Right lobe of liver (tissue), 6 donors: ENCODE results near the gene VSX1. TPM values are rescaled to one million over a fixed set of nuclear protein-coding genes. Genes with fewer than 3 reads are reported as not detected.

ENCODE experiments used
- ATAC-seq, 4 donors: fragments of 200-7000 bp; cut with Tn5 transposase; one replicate each; pipeline ENCODE4 v1.9.1; 2020; ENCODE audit warnings: mild to moderate bottlenecking in 4 of 4, moderate library complexity in 4 of 4
- DNase-seq, 3 donors: peaks; one replicate each; pipeline ENCODE4 v3.0.0-alpha.2; 2020
- H3K27ac ChIP-seq, 3 donors: fragments of 200-600 bp; one replicate each; pipeline ENCODE4 v1.8.0; 2022
- H3K27me3 ChIP-seq, 2 donors: fragments of 200-600 bp; one replicate each; pipeline ENCODE4 v1.8.0; 2022
- H3K36me3 ChIP-seq, 4 donors: fragments of 200-600 bp; sonication (generic) in 1 of 4; one replicate each; pipeline versions ENCODE4 v1.5.1 to v1.8.0; 2017 to 2022; ENCODE audit warnings: control low read depth in 1 of 4
- H3K4me1 ChIP-seq, 4 donors: fragments of 200-600 bp; sonication (generic) in 1 of 4; one replicate each; pipeline versions ENCODE4 v1.5.1 to v1.8.0; 2017 to 2022; ENCODE audit warnings: control low read depth in 1 of 4
- H3K4me3 ChIP-seq, 3 donors: fragments of 200-600 bp; one replicate each; pipeline ENCODE4 v1.8.0; 2022
- H3K9me3 ChIP-seq, 4 donors: fragments of 200-600 bp; sonication (generic) in 1 of 4; one replicate each; pipeline versions ENCODE4 v1.5.1 to v1.8.0; 2017 to 2022; ENCODE audit warnings: control low read depth in 1 of 4
- POLR2A ChIP-seq: fragments of 450-650 bp; IDR thresholded peaks from one replicate; pipeline ENCODE4 v1.6.1; 2017; ENCODE audit warnings: antibody characterized with exemption, mild to moderate bottlenecking
- WGBS: methylation state at CpG from one replicate; pipeline ENCODE4 v1.1.6; 2018; ENCODE audit warnings: low coverage, low lambda C conversion rate; ENCODE audit not compliant: insufficient coverage; ENCODE audit errors: missing lambda C conversion rate; 5-methylcytosine and 5-hydroxymethylcytosine counted together
- intact Hi-C, 2 donors: fragments of 100-400 bp; cut with DNase I; formaldehyde crosslinking; loops; one replicate each; pipeline versions ENCODE4 v1.11.2 to v1.14.1; 2022
- total RNA-seq, 6 experiments: library from RNA; depleted of rRNA in 2 of 6; stranded (reverse); fragments of >200 nt in 2 of 6; fragmentation: NEBNext Ultra II Directional in 3 of 6; extraction: Animal tissue kit (Norgen Biotek cat#: 25700) in 3 of 6; gene quantifications; one replicate each; pipeline versions ENCODE4 v1.1.0 to v1.2.4, GENCODE V29; 2016 to 2023
- TF ChIP-seq, protein P1 (sequence below), 4 donors: fragments of 200-600 bp in 3 of 4; fragments of 450-650 bp in 1 of 4; IDR thresholded peaks; one replicate each; pipeline versions ENCODE4 v1.5.1 to v1.8.0; 2016 to 2022; ENCODE audit warnings: antibody characterized with exemption in 4 of 4, mild to moderate bottlenecking in 2 of 4
- donor health status: DM: no; HTN: yes; CAD: no.
- donor health status: DM: no; HTN: no; CAD: no.
- donor health status: DM: no; HTN: no; CAD: no.
- donor health status: DM: no; HTN: yes; CAD: no.
- donor health status: DM: no; HTN: yes; CAD: no.

VSX1 gene
- total RNA-seq, 6 experiments from 2014 or later = 0.25 to 0.73 TPM; not detected in 4

GRCh38 chr20:25054096-25054820, 27.7 kb downstream of the VSX1 start:
- Histone ChIP-seq H3K27ac (peak overlapping the region in 2 of 3 donors; percentile 45 to 80), H3K4me3 (no peak overlapping the region), H3K27me3 (no peaks in the 10 kb centered on the region), H3K4me1 (peaks cover 3 to 65% (median 13%) of the 10 kb centered on the region in 4 donors), H3K9me3 (no peaks in the 10 kb centered on the region), H3K36me3 (no peaks in the 10 kb centered on the region)
- TF ChIP-seq, protein P1, sequence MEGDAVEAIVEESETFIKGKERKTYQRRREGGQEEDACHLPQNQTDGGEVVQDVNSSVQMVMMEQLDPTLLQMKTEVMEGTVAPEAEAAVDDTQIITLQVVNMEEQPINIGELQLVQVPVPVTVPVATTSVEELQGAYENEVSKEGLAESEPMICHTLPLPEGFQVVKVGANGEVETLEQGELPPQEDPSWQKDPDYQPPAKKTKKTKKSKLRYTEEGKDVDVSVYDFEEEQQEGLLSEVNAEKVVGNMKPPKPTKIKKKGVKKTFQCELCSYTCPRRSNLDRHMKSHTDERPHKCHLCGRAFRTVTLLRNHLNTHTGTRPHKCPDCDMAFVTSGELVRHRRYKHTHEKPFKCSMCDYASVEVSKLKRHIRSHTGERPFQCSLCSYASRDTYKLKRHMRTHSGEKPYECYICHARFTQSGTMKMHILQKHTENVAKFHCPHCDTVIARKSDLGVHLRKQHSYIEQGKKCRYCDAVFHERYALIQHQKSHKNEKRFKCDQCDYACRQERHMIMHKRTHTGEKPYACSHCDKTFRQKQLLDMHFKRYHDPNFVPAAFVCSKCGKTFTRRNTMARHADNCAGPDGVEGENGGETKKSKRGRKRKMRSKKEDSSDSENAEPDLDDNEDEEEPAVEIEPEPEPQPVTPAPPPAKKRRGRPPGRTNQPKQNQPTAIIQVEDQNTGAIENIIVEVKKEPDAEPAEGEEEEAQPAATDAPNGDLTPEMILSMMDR (IDR thresholded peaks at IDR 0.05) = no peak
- no peak for TF ChIP-seq POLR2A
- DNase-seq = peak in 1 of 3 donors; percentile 46
- intact Hi-C loops = no loop called here
- ATAC-seq = no peak
- 55% methylated on average over 2 of the region's 3 CpGs for WGBS

DNA sequence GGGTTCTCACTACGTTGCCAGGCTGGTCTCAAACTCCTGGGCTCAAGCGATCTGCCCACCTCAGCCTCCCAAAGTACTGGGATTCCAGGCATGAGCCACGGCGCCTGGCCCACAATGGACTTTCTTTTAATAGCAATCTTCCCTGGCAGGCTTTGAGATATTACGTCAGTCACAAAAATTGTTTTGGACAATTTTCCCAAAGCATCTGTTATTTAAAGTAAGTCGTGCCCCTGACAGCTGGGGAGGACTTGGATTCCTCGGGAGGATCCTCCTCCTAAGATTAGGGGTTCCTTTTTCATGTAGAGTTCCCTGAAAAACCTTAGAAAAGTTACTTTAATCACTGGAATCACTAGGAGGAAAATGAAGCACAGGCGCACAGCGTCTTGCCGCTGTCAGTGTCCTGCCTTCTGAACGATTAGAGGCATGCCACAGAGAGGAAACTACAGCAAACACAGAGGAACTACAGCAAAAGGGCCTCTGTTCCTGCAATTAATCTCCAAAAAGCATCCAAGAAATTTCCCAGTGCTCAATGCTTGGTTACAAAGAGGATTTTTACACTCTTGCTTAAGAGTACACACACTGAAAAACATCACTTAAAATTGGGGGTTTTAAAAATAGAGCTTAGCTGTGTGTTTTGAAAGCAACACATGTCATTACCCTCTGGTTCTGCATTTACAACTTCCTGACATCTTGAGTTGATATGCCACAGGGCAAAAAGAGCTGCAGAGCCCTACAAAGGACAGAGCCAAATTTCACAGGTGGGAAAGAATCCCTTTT, 28.5 kb downstream of the VSX1 start:
- H3K4me1 ChIP-seq = peaks cover 3 to 73% (median 13%) of the 10 kb centered on the region in 4 donors
- 53% methylated on average over 11 of the region's 11 CpGs for WGBS
- DNase-seq (no peak), ATAC-seq (no peak)
- H3K4me3 ChIP-seq = no peak overlapping the region
- H3K9me3 ChIP-seq = no peaks in the 10 kb centered on the region
- peak overlapping the region in 2 of 3 donors; percentile 45 to 80 for H3K27ac ChIP-seq
- intact Hi-C loops = no loop called here
- no peak for TF ChIP-seq POLR2A
- TF ChIP-seq, protein P1 (IDR thresholded peaks at IDR 0.05) = no peak
- H3K27me3 ChIP-seq = no peaks in the 10 kb centered on the region
- no peaks in the 10 kb centered on the region for H3K36me3 ChIP-seq

- Histone ChIP-seq H3K4me1 (peaks cover 3 to 82% (median 13%) of the 10 kb centered on the region in 4 donors), H3K9me3 (no peaks in the 10 kb centered on the region), H3K27ac (peak overlapping the region; percentile 24 to 80 (median 45)), H3K27me3 (no peaks in the 10 kb centered on the region), H3K36me3 (no peaks in the 10 kb centered on the region), H3K4me3 (no peak overlapping the region)
- intact Hi-C loops = no loop called here
- 76% methylated on average over 9 of the region's 16 CpGs for WGBS
- ATAC-seq = peak in 1 of 4 donors; percentile 8
- peak in 1 of 3 donors; percentile 42 for DNase-seq
- TF ChIP-seq, protein P1 (IDR thresholded peaks at IDR 0.05) = no peak
- no peak for TF ChIP-seq POLR2A
Measured at GRCh38 chr20:25052255-25053194, 29.4 kb downstream of the VSX1 start.
